ENCODE measurements around the gene PRDM16. TPM values are rescaled to one million over a fixed set of nuclear protein-coding genes. Genes with fewer than 3 reads are reported as not detected.

Gene PRDM16
- total RNA-seq, 1 donor from 2014 or later, result 5.6 TPM

DNA sequence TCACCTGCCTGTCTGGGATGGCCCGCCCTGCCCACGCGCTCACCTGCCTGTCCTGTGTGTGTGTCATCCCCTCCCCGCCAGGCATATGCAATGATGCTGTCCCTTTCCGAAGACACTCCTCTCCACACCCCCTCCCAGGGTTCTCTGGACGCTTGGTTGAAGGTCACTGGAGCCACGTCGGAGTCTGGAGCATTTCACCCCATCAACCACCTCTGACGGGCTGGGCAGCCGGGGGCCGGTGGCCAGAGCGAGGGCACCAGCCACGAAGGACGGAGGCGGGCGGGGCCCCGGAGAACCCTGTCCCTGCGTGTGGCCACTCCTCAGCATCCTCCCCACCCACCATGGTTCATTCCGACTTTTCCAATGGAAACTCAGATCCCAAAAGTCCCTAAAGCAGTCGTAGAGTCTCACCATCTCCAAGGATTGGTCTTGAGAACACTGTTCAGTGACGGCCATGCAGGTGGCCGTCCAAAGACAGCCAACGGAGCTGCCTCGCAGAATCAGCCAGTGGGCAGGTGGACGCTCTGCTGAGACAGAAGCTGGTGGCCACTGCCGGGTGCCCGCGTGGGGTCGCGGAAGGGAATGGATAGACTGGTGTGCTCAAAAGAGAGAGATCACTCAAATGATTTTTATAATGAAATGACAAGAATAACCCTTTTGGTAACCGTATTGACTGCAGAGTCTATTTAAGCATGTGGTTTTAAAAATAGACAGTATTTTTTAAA, 364.8 kb downstream of the PRDM16 start:
- Histone ChIP-seq H3K36me3 (ENCODE audit: control insufficient read depth, insufficient read depth, low read length) (no peaks in the 10 kb centered on the region), H3K4me3 (ENCODE audit: low read depth, low read length) (no peak overlapping the region), H3K27me3 (ENCODE audit: control insufficient read depth, insufficient read depth, low read length) (peaks cover 11% of the 10 kb centered on the region)
- no peak for DNase-seq (ENCODE audit: low read depth)
- TF ChIP-seq, protein P1, sequence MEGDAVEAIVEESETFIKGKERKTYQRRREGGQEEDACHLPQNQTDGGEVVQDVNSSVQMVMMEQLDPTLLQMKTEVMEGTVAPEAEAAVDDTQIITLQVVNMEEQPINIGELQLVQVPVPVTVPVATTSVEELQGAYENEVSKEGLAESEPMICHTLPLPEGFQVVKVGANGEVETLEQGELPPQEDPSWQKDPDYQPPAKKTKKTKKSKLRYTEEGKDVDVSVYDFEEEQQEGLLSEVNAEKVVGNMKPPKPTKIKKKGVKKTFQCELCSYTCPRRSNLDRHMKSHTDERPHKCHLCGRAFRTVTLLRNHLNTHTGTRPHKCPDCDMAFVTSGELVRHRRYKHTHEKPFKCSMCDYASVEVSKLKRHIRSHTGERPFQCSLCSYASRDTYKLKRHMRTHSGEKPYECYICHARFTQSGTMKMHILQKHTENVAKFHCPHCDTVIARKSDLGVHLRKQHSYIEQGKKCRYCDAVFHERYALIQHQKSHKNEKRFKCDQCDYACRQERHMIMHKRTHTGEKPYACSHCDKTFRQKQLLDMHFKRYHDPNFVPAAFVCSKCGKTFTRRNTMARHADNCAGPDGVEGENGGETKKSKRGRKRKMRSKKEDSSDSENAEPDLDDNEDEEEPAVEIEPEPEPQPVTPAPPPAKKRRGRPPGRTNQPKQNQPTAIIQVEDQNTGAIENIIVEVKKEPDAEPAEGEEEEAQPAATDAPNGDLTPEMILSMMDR (IDR thresholded peaks at IDR 0.05; ENCODE audit: insufficient read depth, low read length, poor library complexity, severe bottlenecking), result no peak

DNA sequence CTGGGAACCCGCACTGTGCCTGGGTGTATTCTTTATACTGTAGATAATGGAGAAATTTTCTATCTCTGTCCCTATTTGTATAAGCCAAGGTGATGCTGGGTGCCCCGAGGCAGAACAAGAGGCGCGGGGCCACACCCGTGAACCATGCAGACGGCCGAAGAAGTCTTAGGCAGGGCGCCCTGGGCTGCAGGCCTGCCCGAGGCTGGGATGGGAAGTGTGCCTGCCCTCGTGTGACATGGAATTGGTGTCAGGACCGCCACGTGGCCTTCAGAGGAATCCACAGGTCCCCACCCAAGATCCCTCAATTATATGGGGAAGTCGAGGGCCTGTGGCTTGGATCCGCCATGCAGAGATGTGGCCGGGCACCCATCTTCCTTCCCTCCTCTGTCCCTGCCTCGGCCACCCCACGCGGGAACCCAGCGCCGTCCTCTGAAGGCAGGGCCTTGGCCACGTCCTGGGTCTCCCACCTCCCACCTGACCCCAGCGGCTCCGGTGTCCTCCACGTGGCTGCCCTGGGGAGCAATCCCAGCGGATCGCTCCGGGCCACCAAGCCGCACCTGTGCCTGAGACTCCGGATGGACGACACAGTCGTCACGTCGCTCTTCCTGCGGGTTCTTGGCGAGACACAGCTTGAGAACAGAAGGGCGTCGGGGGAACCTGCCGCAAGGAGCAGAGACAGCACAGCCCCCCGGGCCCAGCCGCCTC, 365.6 kb downstream of the PRDM16 start:
- H3K36me3 ChIP-seq (ENCODE audit: control insufficient read depth, insufficient read depth, low read length), result no peaks in the 10 kb centered on the region
- no peak overlapping the region for H3K4me3 ChIP-seq (ENCODE audit: low read depth, low read length)
- DNase-seq (ENCODE audit: low read depth), result no peak
- TF ChIP-seq, protein P1 (IDR thresholded peaks at IDR 0.05; ENCODE audit: insufficient read depth, low read length, poor library complexity, severe bottlenecking), result no peak
- peaks cover 11% of the 10 kb centered on the region for H3K27me3 ChIP-seq (ENCODE audit: control insufficient read depth, insufficient read depth, low read length)

DNA sequence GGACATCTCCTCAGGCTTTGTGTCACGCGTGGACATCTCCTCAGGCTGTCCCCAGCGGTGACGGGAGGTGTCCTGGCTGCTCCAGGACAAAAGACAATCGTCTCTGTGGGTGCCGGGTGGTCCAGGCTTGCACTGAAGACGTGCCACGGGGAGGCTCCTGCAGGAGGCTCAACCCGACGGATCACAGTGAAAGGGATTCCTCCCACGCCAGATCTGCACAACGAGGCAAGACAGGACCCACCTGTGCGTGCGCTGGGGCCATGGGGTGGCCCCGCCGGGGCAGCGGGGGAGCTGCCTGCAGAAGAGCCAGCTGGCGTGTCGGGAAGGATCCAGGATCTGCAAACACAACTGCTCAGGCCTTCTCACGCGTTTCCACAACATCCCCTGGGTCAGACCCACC, 366.7 kb downstream of the PRDM16 start:
- TF ChIP-seq, protein P1 (IDR thresholded peaks at IDR 0.05; ENCODE audit: insufficient read depth, low read length, poor library complexity, severe bottlenecking), result no peak
- H3K27me3 ChIP-seq (ENCODE audit: control insufficient read depth, insufficient read depth, low read length), result peaks cover 14% of the 10 kb centered on the region
- no peak for DNase-seq (ENCODE audit: low read depth)

DNA sequence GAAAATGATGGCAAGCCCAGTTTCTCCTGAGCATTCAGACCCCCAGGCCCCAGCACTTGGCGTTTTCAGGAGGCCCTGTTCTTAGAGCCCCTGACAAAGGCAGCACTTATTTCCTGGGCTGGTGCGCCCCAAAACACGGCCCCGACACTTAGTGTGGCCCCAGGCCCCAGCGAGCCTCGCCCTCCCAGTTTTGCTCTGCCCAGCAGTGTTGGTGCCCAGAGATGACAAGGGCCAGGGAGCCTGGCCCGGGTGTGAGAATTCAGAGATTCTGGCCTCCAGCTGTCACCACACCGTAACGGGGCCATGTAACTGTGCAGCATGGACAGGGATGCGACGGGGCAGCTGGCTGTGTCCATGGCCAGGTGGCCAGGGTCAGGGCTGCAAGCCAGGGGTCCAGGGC, 367.4 kb downstream of the PRDM16 start:
- peaks cover 22% of the 10 kb centered on the region for H3K27me3 ChIP-seq (ENCODE audit: control insufficient read depth, insufficient read depth, low read length)
- DNase-seq (ENCODE audit: low read depth), result no peak
- no peaks in the 10 kb centered on the region for H3K36me3 ChIP-seq (ENCODE audit: control insufficient read depth, insufficient read depth, low read length)
- TF ChIP-seq, protein P1 (IDR thresholded peaks at IDR 0.05; ENCODE audit: insufficient read depth, low read length, poor library complexity, severe bottlenecking), result no peak
- no peak overlapping the region for H3K4me3 ChIP-seq (ENCODE audit: low read depth, low read length)

More for the DNA sequence above, 366.7 kb downstream of the PRDM16 start:
- Histone ChIP-seq H3K4me3 (ENCODE audit: low read depth, low read length) (no peak overlapping the region), H3K36me3 (ENCODE audit: control insufficient read depth, insufficient read depth, low read length) (no peaks in the 10 kb centered on the region)

DNA sequence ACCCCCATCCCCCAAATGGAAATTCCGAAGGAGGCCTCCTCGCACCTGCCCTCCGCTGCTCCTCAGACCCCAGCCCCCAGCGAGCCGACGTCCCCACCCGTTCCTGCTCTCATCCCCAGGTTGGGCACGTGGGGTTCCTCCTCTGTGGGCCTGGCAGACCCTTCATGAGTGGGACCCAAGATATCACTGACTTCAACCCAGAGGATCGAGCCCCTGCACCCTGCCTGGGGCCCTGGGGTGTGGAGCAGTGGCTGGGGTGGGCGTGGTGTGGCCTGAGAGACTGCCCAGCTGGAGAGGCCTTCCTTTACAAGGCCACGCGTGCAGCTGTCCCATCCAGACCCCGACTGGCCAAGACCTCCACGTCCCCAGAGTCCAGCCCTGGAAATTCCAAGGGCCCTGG, 367.9 kb downstream of the PRDM16 start:
- Histone ChIP-seq H3K4me3 (ENCODE audit: low read depth, low read length) (no peak overlapping the region), H3K27me3 (ENCODE audit: control insufficient read depth, insufficient read depth, low read length) (peaks cover 26% of the 10 kb centered on the region), H3K36me3 (ENCODE audit: control insufficient read depth, insufficient read depth, low read length) (no peaks in the 10 kb centered on the region)
- TF ChIP-seq, protein P1 (IDR thresholded peaks at IDR 0.05; ENCODE audit: insufficient read depth, low read length, poor library complexity, severe bottlenecking), result no peak
- no peak for DNase-seq (ENCODE audit: low read depth)

Measured in kidney epithelial cell (primary cell).